EL (cell line): ENCODE data around the gene STRA6.

ENCODE experiments used
- DNase-seq: peaks from one replicate; pipeline ENCODE4 v3.0.0-alpha.2; 2016

STRA6 gene

DNA sequence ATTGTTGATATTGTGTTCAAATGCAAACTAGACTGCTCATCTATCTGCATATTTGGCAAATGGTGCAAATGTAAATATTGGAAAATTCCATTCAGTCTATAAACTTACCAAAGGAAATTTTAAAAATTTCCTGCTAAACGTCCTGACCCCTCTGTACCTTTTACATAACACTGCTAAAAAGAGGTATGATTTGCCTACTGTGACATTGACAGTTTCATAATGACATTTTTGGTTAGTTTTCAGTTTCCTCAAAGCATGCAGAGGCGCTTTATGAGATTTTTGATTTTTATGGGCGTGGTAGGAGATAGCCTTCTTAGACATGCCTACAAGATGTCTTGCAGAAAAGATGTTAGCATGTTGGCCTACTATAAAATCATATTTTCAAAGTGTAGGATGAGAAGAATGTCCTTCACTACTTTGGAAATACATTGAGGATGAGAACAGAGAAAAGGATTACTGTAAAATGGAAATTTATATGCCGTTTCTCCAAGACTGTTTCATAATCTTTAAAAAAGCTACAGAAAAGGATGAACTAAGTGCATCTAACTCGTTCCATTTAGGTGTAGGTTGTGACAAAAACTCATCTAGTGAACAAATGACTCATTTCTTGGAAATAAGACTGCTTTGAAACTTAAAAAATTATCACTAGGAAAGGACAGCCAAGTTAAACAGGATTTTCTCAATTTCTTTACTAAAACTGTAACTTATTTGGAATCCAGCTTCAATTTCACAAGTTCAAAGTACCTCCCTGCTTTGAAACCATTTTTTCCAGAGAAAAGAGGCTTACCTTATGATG, 43.5 kb downstream of the STRA6 start:
- no peak for DNase-seq

DNA sequence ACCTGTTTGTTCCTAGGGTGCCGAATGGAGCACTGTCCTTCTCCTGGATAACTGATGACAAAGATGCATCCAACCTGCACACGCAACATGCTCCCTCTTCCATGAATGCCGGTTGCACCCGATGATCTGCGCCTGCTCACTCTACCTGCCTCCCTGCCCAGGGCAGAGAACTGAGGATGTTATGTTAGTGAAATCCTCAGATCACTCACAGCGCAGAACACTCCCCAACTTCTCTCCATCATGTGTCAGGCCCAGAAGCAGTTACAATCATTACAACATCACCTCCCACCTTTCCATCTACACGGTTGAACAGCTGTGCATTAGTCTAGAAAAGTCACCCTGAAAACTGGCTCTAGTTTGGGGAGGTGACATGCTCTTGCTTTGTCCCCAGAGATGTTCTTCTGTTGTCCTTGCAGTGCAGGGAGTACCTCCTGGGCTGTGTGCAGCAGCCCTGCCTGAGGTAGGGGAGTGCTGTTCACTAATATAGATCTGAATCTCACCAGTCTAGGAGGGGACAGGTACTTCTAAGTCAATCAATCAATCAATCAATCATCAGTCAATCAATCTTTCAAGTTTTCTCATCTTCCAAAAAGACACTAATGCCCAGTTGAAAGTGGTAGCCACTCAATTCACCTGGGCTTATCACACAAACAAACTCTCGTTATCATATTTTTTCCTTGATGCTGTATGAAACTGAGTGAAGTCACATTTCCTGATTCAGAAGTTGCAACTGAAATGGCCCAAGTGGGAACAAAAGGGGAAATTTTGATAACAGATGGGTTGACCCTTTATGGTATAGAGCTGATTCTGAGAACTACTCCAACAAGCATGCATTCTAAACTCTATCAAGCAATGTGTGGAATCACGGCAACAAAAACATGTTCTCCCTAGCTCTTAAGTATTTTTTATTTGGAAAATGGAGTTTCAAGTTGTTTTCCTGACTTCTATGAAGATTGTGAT, 44.4 kb downstream of the STRA6 start:
- DNase-seq = no peak

DNA sequence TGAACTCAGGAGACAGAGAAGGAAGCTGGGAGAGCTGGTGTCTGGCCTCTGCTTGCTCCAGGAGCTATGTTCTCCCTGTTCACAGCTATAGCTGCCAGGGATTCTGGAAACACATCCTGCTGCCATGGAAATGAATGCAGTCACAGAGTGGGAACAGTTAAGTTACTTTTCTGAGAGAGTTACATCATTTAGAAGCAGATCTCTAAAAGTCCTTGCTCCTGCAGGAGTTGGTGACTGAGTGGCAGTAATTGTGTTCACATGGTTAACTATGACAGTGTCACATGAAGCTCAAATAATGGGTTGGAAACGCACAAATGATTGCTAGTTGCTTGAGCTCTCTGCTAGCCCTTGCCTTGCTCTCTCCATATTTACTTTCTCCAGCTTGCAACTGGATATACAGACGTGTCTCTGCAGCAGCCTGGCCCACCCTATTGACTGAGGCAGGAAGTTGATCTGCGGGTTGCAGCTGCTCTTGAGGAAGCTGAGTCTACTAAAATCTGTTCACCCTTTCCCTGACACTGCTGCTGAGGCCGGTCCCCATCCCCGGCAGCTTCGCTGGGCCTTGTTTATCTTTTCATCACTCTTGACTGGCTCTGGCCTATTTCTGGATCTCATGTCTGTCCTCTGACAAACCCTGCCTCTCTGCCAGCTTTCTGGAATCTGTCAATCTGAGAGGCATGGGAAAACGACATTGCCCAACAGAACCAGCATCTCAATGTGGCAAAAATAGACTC, 45.7 kb downstream of the STRA6 start:
- DNase-seq = no peak

DNA sequence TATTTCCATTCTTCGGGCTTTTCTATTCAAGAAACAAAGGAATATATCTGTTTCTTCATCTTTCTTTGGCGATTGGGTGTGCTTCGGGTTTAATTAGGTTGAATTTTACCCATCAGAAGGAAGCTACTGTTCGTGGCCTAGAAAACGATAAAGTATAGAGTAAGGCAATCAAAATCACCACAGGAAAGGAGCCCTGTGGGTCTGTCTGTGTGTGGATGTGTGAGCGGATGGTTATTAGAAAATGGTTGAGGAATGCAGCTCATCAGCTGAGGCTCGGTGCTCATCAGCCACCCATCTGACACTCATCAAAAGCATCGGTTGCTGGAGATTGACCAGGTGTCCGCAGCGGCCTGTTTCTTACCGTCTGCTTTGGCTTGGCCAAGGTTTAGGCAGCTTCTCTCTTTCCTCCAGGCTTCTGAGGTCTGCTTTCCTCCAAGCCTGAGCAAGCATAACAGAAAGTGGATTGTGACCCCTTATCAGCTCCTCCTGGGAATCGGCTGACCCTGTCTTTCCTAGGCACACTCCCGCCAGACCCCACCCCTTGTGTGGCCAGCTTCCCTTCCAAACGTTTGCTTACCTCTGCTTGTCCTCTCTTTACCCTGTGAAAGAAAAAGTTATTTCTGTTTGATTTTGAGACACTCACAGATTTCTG, 46.7 kb downstream of the STRA6 start:
- no peak for DNase-seq

DNA sequence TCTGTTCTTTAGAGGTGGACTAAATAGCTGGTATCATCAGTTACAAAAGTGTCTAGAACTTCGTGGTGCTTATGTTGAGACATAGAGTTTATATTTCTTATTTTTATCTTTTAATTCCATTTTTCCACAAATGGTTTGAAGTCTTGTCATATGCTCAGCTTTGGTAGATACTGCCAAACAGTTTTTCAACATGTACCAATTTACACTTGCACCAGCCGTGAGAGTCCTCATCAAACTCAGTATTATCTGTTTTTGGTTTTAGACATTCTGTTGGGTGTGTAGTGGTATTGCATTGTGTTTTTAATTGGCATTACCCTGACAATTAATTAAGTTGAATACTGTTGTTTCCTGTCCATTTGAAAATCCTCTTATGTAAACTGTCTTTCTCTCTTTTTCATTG, 55.5 kb downstream of the STRA6 start:
- no peak for DNase-seq

DNA sequence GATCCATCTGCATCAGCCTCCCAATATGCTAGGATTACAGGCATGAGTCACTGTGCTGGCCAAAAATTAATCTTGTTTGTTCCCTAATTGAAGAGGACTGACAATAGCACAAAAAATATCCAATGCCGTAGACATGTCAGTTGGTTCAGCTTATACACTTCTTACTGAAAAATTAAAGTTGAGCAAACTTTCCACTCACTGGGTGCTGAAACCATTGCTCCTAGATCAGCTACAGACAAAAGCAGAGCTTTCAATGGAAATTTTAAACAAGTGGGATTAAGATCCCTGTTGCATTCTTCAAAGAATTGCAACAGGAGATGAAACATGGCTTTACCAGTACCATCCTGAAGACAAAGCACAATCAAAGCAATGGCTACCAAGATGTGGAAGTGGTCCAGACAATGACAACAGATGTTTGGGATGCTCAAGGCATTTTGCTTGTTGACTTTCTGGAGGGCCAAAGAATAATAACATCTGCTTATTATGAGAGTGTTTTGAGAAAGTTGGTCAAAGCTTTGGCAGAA, 56.2 kb downstream of the STRA6 start:
- DNase-seq = no peak

DNA sequence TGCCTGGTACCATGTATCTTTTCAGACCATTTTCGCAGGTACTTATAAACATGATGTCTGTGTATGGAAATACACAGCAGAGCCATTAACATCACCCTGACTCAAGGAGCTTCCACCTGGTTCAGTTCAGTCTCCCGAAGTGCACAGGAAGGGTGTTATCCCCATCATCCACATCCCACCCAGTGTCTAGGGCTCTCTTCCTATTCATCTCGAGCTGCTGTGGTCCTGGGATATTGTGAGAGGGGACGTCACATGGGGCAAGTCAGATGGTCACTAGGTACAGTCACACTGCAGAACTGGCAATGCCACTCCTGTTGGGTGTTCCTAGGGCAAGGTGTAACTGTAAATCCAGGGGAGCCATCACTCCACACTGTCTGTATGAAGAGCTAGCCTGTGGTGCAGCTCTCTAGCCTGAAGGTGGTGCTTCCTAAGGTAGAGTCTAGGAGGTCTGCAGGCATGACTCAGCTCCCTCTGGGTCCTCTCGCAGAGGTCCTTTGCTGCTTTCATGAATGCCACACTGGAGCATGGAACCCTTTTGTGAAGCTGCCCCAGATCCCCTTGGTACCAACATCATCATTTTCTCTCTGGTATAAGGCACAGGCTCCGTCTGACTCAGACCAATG, 58.3 kb downstream of the STRA6 start:
- no peak for DNase-seq

DNA sequence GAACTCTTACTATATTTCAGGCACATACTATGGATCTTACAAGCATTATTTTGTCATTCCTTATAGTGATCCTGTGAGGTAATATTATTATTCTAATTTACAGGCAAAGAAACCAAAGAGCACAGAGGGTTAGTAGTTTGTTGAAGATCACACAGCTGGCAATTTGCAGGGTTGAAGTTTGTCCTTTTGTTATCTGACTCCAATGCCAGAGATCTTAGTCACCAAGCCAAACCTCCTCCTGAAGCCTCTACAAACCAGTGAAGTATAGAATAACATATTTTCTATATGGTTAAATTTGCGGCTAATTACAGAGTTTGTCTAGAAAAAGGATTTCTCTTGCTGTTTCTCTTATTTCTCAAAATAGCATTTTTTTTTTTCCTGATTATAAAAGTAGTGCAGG, 61.0 kb downstream of the STRA6 start:
- no peak for DNase-seq

DNA sequence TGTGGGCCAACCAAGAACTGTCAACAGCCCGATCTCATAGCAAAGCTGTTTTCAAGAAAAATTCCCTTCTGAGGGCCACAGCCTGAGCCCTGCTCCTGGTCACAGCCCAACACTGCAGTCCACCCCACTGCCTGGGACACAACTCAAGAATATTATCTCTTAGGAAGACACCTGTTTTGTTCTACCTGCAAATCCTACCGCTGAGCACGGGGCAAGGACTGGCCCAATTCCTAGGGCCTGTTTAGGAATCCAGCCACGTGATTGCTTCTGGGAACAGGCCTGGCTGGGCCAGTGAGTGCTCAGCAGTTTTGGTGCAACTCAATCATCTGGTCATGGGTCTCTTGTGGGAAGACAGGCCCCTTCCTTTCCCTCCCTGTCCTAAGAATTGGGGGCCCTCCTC, 63.9 kb downstream of the STRA6 start:
- no peak for DNase-seq

DNA sequence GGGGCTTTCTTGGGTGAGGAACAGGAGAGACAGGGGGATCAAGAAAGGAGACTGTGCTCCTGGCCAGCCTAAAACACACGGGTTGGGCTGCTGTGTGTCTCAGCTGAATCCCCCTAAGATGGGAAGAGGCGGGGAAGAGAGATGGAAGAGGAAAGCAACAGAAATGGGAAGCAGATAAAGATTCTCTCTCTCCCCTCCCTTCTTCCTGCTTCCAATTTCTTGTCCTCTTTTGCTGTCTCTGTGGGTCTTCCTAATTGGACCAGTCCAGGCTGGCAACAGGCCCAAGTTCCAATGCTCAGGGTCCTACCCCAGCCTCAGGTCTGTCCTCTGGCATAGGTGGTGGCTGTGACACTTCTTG, 65.1 kb downstream of the STRA6 start:
- DNase-seq = no peak

DNA sequence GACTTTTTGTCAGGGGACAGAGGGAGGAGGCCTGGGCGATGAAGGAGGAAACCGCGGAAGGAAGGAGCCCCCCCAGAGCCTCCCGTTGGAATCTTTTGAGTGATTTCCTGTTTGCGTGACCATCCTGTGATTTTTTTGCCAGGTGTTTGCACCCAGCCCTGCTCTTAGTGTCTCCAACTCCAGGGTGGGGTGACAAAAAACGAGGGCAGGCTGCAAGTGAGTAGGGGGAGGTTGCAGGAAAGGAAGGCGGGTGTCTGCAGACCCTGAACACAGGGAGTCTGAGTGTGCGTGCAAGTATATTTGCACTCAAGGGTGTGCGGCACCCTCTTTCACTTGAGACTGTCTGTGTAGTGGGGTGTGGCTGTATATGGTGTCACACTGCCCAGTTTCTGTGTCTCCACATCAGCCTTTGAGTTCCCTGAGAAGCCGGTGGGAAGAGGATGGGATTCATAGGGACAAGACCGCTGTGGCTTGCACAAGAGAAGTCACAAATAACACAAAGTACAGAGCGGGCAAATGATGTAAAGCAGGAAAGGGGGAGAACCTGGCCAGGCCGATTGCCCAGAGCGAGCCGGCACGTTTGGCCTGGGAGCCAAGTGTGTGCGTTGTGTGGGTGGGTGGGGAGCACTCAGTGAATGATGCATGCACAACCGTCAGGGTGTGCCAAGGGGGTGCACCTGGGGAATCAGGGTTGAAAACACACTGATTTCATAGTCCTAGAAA, 65.6 kb downstream of the STRA6 start:
- no peak for DNase-seq

DNA sequence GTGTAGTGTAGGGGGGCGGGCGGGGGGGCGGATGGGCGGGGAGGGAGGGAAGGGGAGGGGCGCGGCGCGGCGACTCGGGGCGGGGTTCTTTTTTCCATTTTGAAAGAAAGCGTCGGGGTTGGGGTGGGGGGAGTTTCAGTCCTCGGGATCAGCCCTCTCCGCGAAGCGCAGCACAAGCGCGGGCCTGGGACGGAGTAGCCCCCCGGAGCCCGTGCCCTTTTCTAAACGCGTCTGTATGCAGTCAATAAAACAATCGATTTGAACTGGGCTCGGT, 66.1 kb downstream of the STRA6 start:
- no peak for DNase-seq

DNA sequence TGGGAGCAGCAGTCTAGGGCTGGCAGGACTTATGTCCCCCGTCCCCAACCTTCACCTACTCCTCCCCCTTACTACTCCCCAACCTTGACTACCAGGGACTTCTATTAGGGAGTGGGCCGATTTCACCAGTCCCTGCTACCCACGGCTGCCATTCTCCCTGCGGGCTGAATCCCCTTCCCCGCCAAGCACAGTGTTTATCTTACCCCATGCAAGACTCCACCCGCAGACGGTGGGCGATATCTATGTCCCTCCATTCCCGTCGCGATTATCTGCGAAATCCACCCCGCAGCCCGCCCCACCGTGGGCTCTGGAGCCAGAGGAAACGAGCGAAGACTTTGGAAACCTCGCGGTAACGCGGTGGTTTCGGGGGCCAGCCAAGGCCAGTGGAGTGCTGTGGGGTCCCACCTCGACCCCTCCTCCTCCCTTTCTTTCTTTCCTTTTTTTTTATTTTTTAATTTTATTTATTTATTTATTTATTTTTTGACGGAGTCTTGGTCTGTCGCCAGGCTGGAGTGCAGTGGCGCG, 67.5 kb downstream of the STRA6 start:
- DNase-seq = no peak

DNA sequence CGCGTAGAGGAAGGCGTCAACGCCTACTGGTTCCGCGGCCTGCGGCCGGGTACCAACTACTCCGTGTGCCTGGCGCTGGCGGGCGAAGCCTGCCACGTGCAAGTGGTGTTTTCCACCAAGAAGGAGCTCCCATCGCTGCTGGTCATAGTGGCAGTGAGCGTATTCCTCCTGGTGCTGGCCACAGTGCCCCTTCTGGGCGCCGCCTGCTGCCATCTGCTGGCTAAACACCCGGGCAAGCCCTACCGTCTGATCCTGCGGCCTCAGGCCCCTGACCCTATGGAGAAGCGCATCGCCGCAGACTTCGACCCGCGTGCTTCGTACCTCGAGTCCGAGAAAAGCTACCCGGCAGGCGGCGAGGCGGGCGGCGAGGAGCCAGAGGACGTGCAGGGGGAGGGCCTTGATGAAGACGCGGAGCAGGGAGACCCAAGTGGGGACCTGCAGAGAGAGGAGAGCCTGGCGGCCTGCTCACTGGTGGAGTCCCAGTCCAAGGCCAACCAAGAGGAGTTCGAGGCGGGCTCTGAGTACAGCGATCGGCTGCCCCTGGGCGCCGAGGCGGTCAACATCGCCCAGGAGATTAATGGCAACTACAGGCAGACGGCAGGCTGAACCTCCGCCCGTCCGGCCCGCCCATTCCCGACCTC, 68.1 kb downstream of the STRA6 start:
- peak; percentile 48 for DNase-seq

DNA sequence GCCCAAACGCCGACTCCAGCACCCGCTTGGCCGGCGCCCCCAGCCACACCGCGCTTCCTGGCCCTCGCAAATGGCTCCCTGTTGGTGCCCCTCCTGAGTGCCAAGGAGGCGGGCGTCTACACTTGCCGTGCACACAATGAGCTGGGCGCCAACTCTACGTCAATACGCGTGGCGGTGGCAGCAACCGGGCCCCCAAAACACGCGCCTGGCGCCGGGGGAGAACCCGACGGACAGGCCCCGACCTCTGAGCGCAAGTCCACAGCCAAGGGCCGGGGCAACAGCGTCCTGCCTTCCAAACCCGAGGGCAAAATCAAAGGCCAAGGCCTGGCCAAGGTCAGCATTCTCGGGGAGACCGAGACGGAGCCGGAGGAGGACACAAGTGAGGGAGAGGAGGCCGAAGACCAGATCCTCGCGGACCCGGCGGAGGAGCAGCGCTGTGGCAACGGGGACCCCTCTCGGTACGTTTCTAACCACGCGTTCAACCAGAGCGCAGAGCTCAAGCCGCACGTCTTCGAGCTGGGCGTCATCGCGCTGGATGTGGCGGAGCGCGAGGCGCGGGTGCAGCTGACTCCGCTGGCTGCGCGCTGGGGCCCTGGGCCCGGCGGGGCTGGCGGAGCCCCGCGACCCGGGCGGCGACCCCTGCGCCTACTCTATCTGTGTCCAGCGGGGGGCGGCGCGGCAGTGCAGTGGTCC, 68.7 kb downstream of the STRA6 start:
- DNase-seq = no peak

DNA sequence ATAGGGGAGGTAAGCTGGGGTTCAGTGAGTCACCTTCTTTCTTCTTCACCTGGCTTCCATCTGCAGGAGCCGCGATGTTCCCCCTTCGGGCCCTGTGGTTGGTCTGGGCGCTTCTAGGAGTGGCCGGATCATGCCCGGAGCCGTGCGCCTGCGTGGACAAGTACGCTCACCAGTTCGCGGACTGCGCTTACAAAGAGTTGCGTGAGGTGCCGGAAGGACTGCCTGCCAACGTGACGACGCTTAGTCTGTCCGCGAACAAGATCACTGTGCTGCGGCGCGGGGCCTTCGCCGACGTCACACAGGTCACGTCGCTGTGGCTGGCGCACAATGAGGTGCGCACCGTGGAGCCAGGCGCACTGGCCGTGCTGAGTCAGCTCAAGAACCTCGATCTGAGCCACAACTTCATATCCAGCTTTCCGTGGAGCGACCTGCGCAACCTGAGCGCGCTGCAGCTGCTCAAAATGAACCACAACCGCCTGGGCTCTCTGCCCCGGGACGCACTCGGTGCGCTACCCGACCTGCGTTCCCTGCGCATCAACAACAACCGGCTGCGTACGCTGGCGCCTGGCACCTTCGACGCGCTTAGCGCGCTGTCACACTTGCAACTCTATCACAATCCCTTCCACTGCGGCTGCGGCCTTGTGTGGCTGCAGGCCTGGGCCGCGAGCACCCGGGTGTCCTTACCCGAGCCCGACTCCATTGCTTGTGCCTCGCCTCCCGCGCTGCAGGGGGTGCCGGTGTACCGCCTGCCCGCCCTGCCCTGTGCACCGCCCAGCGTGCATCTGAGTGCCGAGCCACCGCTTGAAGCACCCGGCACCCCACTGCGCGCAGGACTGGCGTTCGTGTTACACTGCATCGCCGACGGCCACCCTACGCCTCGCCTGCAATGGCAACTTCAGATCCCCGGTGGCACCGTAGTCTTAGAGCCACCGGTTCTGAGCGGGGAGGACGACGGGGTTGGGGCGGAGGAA, 69.6 kb downstream of the STRA6 start:
- DNase-seq = no peak

DNA sequence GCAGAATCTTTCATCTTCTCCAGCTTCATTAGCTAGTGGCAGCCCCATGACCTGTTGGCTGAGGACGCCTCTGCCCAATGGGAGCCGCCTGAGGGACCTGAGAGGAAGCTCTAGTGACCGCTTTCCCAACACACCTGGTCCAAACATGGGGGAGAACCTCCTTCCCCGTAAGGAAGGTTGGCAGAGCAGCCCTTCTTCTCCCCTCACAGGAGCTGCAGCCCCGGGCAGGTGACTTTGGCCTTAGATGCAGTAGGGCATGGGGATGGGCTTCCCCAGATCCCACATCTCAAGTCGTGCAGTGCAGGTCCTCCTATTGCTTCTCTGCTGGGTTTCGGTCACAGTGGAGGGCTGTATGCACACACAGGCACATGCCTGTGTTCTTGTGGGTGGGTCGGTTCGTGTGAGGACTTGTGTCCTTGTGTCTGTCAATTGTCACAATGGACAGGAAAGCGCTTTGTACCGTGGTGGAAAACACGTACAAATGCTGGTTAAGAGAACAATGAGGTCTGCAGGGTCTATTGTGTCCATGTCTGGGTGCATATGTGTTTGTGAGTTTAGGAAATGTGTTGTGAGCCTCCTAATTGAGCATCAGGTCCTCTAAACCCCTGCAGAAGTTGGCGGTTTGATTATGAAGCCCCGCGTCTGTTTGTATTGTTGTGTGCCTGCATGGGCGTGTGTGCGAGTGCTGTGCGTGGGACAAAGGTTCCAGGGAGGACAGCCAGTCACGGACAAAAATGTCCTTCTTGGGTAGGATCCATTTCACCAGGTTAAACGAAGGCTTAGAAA, 70.8 kb downstream of the STRA6 start:
- DNase-seq = no peak
